ENCODE measurements around the gene HMGXB4.

DNA sequence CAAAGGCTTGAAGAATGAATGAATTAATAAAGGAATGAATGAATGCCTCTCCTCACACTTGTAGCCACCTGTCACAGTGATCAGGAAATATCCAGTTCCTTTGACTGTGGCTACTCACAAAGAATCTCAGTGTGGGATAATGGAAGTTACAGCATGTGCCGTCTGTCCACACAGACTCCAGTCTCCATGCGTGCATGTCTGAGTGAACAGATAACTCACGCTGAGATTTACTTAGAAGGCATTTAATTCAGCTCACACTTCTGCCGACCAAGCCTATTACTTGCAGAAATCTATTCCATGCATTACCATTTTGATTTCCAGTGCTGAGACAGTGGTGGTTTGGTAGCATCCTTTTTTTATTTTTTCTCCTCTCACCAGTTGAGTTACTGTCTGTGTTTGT lies 32.3 kb upstream of the HMGXB4 start:
- TF ChIP-seq, protein P1, sequence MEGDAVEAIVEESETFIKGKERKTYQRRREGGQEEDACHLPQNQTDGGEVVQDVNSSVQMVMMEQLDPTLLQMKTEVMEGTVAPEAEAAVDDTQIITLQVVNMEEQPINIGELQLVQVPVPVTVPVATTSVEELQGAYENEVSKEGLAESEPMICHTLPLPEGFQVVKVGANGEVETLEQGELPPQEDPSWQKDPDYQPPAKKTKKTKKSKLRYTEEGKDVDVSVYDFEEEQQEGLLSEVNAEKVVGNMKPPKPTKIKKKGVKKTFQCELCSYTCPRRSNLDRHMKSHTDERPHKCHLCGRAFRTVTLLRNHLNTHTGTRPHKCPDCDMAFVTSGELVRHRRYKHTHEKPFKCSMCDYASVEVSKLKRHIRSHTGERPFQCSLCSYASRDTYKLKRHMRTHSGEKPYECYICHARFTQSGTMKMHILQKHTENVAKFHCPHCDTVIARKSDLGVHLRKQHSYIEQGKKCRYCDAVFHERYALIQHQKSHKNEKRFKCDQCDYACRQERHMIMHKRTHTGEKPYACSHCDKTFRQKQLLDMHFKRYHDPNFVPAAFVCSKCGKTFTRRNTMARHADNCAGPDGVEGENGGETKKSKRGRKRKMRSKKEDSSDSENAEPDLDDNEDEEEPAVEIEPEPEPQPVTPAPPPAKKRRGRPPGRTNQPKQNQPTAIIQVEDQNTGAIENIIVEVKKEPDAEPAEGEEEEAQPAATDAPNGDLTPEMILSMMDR (IDR thresholded peaks at IDR 0.05; ENCODE audit: low read depth, low read length, missing input control): no peak
- TF ChIP-seq YY1 (IDR thresholded peaks at IDR 0.05) (no peak), NR2F2 (IDR thresholded peaks at IDR 0.05) (no peak), GABPA (IDR thresholded peaks at IDR 0.05 in 1 of 2, conservative IDR thresholded peaks at IDR 0.05 in 1 of 2) (no peak), TAF1 (conservative IDR thresholded peaks at IDR 0.05) (no peak)
- TF ChIP-seq, protein P2, sequence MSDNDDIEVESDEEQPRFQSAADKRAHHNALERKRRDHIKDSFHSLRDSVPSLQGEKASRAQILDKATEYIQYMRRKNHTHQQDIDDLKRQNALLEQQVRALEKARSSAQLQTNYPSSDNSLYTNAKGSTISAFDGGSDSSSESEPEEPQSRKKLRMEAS (IDR thresholded peaks at IDR 0.05): no peak
- TF ChIP-seq, protein P3, sequence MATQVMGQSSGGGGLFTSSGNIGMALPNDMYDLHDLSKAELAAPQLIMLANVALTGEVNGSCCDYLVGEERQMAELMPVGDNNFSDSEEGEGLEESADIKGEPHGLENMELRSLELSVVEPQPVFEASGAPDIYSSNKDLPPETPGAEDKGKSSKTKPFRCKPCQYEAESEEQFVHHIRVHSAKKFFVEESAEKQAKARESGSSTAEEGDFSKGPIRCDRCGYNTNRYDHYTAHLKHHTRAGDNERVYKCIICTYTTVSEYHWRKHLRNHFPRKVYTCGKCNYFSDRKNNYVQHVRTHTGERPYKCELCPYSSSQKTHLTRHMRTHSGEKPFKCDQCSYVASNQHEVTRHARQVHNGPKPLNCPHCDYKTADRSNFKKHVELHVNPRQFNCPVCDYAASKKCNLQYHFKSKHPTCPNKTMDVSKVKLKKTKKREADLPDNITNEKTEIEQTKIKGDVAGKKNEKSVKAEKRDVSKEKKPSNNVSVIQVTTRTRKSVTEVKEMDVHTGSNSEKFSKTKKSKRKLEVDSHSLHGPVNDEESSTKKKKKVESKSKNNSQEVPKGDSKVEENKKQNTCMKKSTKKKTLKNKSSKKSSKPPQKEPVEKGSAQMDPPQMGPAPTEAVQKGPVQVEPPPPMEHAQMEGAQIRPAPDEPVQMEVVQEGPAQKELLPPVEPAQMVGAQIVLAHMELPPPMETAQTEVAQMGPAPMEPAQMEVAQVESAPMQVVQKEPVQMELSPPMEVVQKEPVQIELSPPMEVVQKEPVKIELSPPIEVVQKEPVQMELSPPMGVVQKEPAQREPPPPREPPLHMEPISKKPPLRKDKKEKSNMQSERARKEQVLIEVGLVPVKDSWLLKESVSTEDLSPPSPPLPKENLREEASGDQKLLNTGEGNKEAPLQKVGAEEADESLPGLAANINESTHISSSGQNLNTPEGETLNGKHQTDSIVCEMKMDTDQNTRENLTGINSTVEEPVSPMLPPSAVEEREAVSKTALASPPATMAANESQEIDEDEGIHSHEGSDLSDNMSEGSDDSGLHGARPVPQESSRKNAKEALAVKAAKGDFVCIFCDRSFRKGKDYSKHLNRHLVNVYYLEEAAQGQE (IDR thresholded peaks at IDR 0.05): no peak

Data from liver (tissue), 3 donors.